GM21717 (cell line): ENCODE results near the gene IGFLR1.
"Not testable (repeated sequence)": the region's sequence is repeated elsewhere in the genome, so short reads cannot be mapped to it uniquely, and the experiment has no call there.

Source experiments
- ATAC-seq: cut with Tn5 transposase; IDR thresholded peaks from one replicate; pipeline ENCODE4 v1.9.1; 2021; ENCODE audit warnings: mild to moderate bottlenecking, moderate library complexity; ENCODE audit not compliant: unreplicated experiment

Gene IGFLR1

DNA sequence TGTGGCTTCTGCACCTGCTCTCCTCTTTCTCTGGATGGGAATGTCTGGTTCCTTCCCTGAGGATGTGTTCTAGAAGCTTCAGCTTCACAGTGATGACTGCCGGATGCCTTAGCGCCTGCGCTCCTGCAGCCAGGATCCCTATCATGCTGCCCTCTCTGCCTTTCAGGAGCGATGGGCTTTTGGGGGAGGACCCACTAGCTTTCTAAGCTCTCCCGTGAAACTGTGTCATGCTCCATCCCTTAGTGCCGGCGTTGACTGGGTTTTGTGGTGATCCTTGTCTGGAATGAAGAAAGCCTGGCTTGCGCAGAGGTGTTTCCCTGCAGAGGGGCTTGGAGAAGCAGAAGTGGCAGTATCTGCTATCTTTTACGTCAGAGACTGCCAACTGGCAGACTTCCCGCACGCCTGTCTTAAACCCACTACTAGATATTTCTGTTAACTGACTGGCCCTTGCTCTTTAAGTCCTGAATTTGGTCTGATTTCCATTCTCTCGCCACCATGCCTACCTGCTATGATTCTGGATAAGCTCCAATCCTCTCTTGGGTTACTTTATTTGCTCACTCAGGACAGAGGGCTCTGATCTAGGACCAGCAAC lies 28.3 kb downstream of the IGFLR1 start:
- no peak for ATAC-seq

DNA sequence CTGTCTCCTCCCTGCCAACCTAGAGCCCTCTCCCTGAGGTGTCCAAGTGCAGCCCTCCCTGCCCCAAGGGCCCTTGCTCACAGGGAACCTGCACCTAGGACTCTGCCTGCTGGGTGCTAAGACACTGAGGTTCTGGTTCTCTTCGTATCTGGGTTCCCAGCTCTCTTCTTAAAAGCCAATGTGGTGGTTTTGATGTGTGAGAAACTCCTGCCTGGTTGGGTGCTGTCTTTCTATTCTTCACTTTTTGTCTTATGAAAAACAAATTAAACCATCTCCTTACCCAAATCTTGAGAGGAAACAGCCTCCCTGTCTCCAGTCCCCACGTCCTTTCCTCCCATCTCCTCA lies 28.8 kb downstream of the IGFLR1 start:
- no peak for ATAC-seq

DNA sequence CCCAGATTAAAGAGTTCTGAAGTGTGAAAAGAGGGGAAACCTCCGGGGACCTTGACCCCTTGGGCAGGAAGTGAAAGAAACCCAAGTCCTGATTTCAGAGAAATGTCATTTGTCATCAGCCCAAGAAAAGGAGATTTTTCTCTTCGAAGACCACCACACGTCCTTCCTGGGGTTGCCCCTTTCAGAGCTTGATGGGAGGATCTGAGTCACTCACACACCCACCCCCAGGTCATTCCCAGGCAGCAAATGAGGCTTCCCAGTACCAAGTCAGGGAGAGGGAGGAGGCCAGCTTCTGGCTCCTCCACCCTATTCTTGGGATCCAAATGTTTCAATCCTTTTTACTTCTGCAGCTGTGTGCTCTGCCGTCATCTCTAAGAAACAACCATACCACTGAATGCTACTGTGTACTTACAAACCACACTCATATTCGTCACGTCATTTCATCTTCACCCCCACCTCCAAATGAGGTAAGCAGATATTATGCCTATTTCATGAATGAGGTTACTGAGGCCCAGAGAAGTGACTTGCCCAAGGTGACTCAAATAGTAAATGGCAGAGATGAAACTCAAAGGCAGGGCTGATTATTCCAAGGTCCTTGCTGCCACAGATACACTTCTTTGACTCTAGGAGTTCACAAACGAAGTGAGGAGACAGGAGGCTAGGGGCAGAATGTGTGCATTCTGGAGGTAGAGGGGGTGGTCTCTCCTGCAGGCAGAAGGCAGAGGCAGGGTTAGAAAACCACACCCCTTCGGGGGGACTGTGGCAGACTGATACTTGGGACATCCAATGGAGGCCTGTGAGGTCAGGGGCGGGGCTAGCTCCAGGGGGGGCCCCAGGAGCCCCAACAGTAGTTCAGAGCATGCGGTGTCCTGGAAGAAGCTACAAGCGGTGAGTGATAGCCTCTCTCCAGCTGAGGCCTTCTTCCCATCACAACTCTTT lies 29.4 kb downstream of the IGFLR1 start:
- ATAC-seq, result no peak

DNA sequence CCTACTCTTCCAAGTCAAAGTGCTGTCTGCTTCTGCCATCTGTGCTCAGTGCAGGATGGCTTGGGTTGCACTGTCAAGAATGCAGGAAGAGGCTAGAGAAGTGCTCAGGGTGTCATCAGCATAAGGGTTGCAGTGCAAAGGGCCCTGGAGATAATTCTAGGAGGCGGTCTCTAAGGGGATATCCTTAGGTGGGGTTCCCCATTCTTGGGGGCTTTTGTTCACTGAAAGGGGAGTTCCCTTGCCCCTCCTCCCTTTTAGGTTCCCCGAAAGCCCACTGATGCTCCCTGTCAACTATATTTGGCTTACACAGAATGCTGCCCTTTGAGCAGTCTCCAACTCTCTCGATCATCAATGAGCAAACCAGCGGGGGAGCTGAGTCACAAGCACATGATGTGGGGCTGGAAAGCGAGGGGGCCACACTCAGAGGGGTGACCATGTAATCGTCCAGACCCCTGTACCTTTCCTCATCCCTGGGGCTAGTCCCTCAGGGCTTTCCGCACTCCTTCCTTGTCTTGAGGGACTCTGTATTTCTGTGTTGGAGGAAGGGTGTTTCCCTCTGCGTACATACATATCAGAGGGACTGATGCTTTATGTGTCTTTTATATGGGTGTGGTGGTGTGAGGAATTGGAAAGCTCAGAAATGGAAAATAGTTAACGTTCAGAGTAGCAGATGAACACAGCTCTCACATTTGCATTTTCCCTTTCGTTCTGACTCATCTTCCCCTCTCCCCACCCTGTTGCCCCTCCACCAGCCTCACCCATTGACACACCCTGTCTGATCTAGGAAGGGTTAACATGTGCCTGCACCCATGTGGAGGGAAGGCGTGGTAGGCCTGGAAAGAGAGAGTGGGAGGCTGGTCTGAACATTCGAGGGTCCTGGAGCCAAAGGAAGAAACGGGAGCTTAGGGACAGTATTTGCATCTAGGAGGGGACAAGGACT lies 31.2 kb downstream of the IGFLR1 start:
- ATAC-seq, result peak; percentile 28

DNA sequence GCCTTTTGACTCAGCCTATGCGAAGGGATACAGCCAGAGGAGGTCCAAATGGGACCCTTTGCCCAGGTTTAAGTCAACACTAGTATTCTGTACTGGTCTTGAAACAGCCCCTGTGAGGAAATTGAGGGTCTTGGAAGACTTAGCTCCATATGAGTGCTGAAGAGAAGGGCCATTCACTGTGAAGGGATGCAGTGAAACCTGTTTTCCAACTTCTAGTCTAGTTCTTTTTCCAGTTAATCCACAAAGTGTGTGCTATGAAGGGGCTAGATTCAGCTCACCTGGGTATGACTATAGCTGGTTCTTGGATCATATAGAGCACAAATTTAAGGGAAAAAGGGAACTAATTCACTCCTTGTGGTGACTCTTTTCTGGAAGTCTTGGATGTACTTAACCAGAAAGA lies 33.9 kb downstream of the IGFLR1 start:
- ATAC-seq, result no peak

DNA sequence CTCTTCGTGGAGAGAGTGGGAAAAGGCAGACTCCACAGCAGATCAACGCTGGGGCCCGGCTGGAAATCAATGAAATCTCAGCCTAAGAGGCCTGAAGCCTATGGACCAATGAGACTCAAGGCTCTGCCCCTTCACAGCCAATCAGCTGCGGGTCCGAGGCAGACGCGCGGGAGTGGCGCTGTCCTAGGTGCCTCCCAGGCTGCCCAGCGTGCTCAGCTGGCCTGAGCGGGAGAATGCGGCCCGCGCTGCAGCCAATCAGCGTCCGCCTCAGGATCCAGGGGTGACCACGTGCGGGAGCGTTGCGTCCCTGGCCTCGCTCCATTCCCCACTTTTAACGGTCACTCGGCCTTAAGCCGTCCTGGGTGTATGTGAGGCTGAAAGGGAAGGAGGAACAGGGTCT lies 38.0 kb downstream of the IGFLR1 start, which contains the start of gene ZBTB32:
Gene ZBTB32 (plus strand): TSS at position 341 of the 400 bp plus-strand sequence. CDS start 10,069 bp downstream, outside the sequence.
- no peak for ATAC-seq

DNA sequence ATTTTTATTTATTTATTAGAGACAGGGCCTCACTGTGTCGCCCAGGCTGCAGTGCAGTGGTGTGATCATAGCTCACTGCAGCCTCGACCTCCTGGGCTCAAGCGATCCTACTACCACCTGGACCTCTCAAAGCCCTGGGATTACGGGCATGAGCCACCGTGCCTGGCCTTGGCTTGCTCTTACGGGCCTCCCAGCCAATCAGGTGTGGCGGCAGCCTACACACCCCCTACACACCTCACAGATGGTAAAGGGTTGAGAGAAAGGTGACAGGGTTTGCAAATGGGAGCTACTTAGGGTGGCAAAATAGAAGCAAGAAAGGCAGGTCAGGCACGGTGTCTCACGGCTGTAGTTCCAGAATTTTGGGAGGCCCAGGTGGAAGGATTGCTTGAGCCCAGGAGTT lies 38.9 kb downstream of the IGFLR1 start:
- ATAC-seq, result no peak

DNA sequence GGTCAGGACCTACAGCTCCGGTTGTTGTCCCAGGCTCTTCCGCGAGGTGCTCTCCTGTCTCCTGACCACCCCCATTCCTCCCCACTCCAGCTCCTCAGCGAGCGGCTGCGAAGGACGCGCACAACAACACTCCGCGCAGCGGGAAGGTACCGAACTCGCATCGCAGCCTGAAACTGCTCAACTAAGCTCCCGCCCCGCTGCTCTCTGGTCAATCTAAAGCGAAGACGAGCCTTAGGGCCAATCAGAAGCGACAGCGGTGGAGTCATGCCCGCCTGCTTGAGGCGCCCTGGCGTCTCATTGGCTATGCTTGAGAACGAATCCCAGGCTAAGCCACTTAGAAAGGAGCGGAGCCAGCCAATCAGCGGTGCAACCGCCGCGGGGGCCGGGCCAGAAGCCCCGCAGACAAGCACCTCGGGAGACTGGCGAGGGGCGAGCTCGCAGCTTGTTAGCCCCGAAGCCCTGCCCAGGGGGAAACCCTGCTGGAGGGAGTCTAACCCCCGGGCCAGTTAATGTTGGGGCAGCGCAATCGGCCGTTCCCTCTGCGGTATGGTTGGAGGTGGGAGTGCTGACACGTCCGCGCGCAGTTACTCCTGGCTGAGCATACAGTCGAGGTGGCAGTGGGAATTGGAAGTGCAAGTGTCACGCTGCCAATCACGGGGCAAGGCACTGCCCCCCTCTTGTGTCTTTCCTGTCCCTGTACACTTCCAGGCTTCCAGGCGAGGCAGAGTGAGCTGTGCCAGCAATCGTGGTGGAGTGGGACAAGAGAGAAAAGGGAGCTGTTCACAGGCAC lies 39.8 kb downstream of the IGFLR1 start:
- ATAC-seq, result peak; percentile 84

DNA sequence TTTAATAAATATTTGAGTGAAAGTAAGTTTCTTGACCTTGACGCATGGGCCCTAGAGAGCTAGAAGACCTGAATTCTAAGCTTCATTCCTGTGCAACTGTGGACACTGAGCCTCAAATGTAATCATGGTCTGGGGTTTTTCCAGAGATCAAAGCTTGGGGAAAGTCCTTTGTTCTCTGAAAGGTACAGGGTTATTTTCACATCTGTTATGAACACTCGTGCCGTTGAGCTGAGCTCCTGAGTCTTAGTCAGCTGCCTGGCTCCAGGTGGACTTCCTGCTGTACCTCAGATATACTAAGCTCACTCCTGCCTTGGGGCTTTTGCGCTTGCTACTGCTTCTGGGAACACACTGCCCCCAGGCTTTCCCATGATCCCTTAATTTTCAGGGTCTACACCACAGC lies 45.4 kb downstream of the IGFLR1 start:
- no peak for ATAC-seq

DNA sequence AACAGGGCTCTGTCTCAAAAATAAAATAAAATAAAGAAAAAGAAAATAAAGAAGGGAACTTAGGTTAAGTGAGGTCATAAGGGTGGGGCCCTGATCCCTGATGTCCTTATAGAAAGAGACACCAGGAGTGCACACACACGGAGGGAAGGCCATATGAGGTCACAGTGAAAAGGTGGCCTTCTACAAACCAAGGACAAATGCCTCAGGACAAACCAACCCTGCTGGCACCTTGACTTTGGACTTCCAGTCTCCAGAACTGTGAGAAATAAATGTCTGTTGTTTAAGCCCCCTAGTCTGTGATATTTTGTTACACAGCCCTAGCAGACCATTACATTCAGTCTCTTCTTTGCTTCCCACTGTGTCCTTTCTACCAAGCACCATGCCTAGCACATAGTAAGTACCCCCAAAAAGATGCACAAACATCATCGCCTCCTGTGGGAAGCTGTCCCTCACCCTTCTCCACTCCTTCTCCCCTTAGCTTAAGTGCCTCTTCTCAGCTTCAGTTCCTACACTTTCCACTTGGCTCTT lies 46.3 kb downstream of the IGFLR1 start:
- ATAC-seq, result no peak

DNA sequence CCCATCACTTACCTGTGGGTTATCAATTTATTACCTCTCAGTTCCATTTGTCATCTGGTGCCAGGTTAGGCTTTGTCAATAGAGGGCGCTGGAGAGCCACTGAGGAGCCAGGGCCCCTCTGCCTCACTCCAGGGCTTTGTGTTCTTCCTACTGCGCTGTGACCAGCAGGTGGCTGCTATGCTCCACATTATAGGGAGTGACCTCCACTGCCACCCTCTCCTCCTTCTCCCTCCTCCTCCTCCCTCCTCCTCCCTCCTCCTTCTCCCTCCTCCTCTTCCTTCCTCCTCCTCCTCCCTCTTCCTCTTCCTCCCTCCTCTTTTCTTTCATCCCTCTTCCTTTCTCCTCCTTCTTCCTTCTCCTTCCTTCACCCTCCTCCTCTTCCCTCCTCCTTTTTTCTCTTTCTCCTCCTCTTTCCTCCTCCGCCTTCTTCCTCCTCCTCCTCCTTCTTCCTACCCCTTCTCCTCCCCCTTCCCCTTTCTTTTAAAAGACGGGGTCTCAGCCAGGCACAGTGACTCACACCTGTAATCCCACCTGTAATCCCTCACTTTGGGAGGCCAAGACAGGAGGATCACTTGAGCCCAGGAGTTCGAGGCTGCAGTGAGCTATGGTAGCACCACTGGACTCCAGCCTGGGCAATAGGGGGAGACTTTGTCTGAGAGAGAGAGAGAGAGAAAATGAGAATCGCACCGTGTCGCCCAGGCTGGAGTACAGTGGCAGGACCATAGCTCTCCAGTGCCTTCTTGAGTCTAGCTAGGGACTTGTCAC lies 48.2 kb downstream of the IGFLR1 start:
- peak; percentile 61 for ATAC-seq

DNA sequence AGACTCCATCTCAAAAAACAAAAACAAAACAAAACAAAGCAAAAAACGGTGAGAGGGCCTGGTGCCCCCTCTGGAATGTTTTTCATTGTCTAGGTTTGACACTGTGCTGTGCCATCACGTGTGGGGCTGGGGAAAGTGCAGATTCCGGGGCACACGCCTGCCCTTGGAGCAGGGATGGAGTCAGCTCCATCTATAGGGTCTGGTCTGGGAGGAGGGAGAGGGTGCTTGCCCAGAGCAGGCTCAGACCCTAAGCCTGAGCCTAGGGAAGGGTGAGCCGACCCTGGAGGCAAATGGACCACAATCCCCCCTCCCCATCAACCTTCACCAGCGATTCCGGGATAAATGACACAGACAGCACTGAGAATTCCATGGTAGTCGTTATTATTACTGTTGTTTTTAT lies 48.8 kb downstream of the IGFLR1 start:
- no peak for ATAC-seq

DNA sequence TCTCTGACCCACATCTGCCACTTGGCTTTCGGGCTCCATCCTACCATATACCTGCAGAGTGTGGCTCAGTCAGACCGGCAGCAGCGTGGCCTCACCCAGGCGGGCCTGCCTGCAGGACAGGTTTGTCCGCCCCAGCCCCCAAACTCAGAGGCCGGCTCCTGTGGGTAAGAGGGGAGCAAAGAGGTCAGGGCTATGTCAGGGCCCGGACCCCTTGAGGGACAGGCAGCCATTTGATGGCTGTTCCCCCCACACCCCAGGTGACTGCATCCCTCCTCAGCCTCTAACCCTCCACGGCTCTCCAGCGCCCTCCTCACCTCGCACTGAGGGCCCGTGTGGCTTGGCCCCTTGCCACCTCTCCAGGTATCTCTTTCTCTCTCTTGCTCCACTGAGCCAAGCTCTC lies 50.2 kb downstream of the IGFLR1 start:
- no peak for ATAC-seq

DNA sequence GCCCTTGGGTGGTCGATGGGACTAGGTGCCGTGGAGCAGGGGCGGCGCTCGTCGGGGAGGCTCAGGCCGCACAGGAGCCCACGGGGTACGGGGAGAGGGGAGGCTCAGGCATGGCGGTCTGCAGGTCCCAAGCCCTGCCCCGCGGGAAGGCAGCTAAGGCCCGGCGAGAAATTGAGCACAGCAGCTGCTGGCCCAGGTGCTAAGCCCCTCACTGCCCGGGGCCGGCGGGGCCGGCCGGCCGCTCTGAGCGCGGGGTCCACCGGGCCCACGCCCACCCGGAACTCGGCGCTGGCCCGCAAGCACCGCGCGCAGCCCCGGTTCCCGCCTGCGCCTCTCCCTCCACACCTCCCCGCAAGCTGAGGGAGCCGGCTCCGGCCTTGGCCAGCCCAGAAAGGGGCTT lies 51.1 kb downstream of the IGFLR1 start:
- ATAC-seq, result not testable (repeated sequence)

DNA sequence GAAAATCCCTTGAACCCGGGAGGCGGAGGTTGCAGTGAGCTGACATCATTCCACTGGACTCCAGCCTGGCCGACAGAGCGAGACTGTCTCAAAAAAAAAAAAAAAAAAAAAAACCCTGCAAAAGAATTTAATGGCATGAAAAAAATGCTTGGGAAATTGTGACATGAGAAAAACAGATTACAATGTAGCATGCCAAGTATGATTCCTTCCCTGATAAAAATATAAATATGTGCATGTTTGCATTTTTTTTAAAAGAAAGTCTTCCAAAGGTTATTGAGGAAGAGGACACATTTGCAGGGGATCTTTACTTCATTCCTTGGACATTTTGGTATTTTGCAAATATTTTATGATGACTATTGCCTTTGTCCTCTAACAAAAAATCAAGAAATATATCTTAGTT lies 52.4 kb downstream of the IGFLR1 start:
- ATAC-seq, result no peak
